ENCODE data around the gene MATR3. TPM values are rescaled to one million over a fixed set of nuclear protein-coding genes. Genes with fewer than 3 reads are reported as not detected.
A peak's percentile ranks its signal among the peaks of the same experiment; 100 is the strongest.
"Not testable (repeated sequence)": the region's sequence is repeated elsewhere in the genome, so short reads cannot be mapped to it uniquely, and the experiment has no call there.

The MATR3 gene
- total RNA-seq, 1 experiment from 2014 or later: 194 TPM

GRCh38 chr5:139342423-139342723, 48.8 kb downstream of the MATR3 start:
- H3K9me3 Mint-ChIP-seq (ENCODE audit: unreplicated experiment): no peaks in the 10 kb centered on the region
- POLR2A ChIA-PET: interaction anchor here (0.6 to 1.8 kb wide), 19 partner anchors 10 to 662 kb away, joined by 3 to 38 read pairs (median 5); partner anchors contain the start of genes CXXC5, DNAJC18, MATR3 and SIL1
- peaks cover 6% of the 10 kb centered on the region; the same call in 1 of the 2 replicates for H3K4me1 ChIP-seq

GRCh38 chr5:139343476-139343875, 49.9 kb downstream of the MATR3 start:
- Histone ChIP-seq H3K4me1 (peaks cover 6% of the 10 kb centered on the region; the same call in 1 of the 2 replicates), H3K27me3 (replicated peaks; ENCODE audit: control insufficient read depth, insufficient read depth, low read length) (no peaks in the 10 kb centered on the region), H3K4me3 (ENCODE audit: low read depth, low read length) (peak overlapping the region; percentile 92), H3K9me3 (no peaks in the 10 kb centered on the region), H3K36me3 (ENCODE audit: control insufficient read depth, insufficient read depth, low read length) (no peaks in the 10 kb centered on the region)
- peaks cover 13% of the 10 kb centered on the region for H3K4me1 Mint-ChIP-seq (ENCODE audit: low read depth, unreplicated experiment)
- peaks cover 66% of the 10 kb centered on the region for H3K36me3 Mint-ChIP-seq (ENCODE audit: insufficient read depth, unreplicated experiment)
- peak overlapping the region; percentile 96 for H3K4me3 Mint-ChIP-seq (ENCODE audit: unreplicated experiment)
- H3K27ac Mint-ChIP-seq (ENCODE audit: unreplicated experiment): peak overlapping the region; percentile 98
- no peaks in the 10 kb centered on the region for H3K27me3 Mint-ChIP-seq (ENCODE audit: insufficient read depth, unreplicated experiment)
- ChIA-PET CTCF (no interaction called here), POLR2A (no interaction called here)
- no peaks in the 10 kb centered on the region for H3K9me3 Mint-ChIP-seq (ENCODE audit: unreplicated experiment)
- intact Hi-C loops (cut with micrococcal nuclease; ENCODE audit: unreplicated experiment): loop anchor here (2.0 kb wide), 1 partner anchor 13 kb away; no protein-coding TSS in a partner anchor
- DNase-seq: no peak
- TF ChIP-seq CTCF (IDR thresholded peaks at IDR 0.05; ENCODE audit: insufficient read depth in 1 of 2, low read depth in 1 of 2, low read length in 1 of 2, severe bottlenecking in 1 of 2, unreplicated experiment in 1 of 2): no peak
- no TSS peak for BruUV-seq (replicated peaks)

More at GRCh38 chr5:139342423-139342723, 48.8 kb downstream of the MATR3 start:
- Histone ChIP-seq H3K9me3 (no peaks in the 10 kb centered on the region), H3K36me3 (ENCODE audit: control insufficient read depth, insufficient read depth, low read length) (no peaks in the 10 kb centered on the region), H3K4me3 (ENCODE audit: low read depth, low read length) (peak overlapping the region; percentile 92), H3K27me3 (replicated peaks; ENCODE audit: control insufficient read depth, insufficient read depth, low read length) (no peaks in the 10 kb centered on the region)
- Mint-ChIP-seq H3K27ac (ENCODE audit: unreplicated experiment) (peak overlapping the region; percentile 98), H3K36me3 (ENCODE audit: insufficient read depth, unreplicated experiment) (peaks cover 63% of the 10 kb centered on the region), H3K4me1 (ENCODE audit: low read depth, unreplicated experiment) (peaks cover 13% of the 10 kb centered on the region), H3K4me3 (ENCODE audit: unreplicated experiment) (peak overlapping the region; percentile 96), H3K27me3 (ENCODE audit: insufficient read depth, unreplicated experiment) (no peaks in the 10 kb centered on the region)
- BruUV-seq (replicated peaks): no TSS peak
- CTCF ChIA-PET: interaction anchor here (0.6 to 1.2 kb wide), 8 partner anchors 28 to 1297 kb away, joined by 3 to 8 read pairs (median 4); no protein-coding TSS in a partner anchor
- intact Hi-C loops (cut with micrococcal nuclease; ENCODE audit: unreplicated experiment): loop anchor here (1.0 to 2.0 kb wide), 2 partner anchors 14 to 51 kb away; no protein-coding TSS in a partner anchor
- DNase-seq: no peak
- TF ChIP-seq CTCF (IDR thresholded peaks at IDR 0.05; ENCODE audit: insufficient read depth in 1 of 2, low read depth in 1 of 2, low read length in 1 of 2, severe bottlenecking in 1 of 2, unreplicated experiment in 1 of 2): no peak

GRCh38 chr5:139344177-139344576, 50.6 kb downstream of the MATR3 start:
- H3K4me3 Mint-ChIP-seq (ENCODE audit: unreplicated experiment): no peak overlapping the region
- CTCF ChIA-PET: interaction anchor here (0.6 kb wide), 1 partner anchor 80 kb away, joined by 3 read pairs; no protein-coding TSS in a partner anchor
- DNase-seq: no peak
- Histone ChIP-seq H3K4me1 (peaks cover 6% of the 10 kb centered on the region; the same call in 1 of the 2 replicates), H3K27me3 (replicated peaks; ENCODE audit: control insufficient read depth, insufficient read depth, low read length) (no peaks in the 10 kb centered on the region), H3K9me3 (no peaks in the 10 kb centered on the region), H3K4me3 (ENCODE audit: low read depth, low read length) (no peak overlapping the region), H3K36me3 (ENCODE audit: control insufficient read depth, insufficient read depth, low read length) (no peaks in the 10 kb centered on the region)
- H3K27ac Mint-ChIP-seq (ENCODE audit: unreplicated experiment): no peak overlapping the region
- POLR2A ChIA-PET: no interaction called here
- H3K36me3 Mint-ChIP-seq (ENCODE audit: insufficient read depth, unreplicated experiment): peaks cover 67% of the 10 kb centered on the region
- H3K9me3 Mint-ChIP-seq (ENCODE audit: unreplicated experiment): no peaks in the 10 kb centered on the region
- H3K4me1 Mint-ChIP-seq (ENCODE audit: low read depth, unreplicated experiment): peaks cover 13% of the 10 kb centered on the region
- no TSS peak for BruUV-seq (replicated peaks)
- intact Hi-C loops (cut with micrococcal nuclease; ENCODE audit: unreplicated experiment): no loop called here
- H3K27me3 Mint-ChIP-seq (ENCODE audit: insufficient read depth, unreplicated experiment): no peaks in the 10 kb centered on the region
- no peak for TF ChIP-seq CTCF (IDR thresholded peaks at IDR 0.05; ENCODE audit: insufficient read depth in 1 of 2, low read depth in 1 of 2, low read length in 1 of 2, severe bottlenecking in 1 of 2, unreplicated experiment in 1 of 2)

GRCh38 chr5:139345442-139345841, 51.9 kb downstream of the MATR3 start:
- BruUV-seq (replicated peaks); H3K27ac Mint-ChIP-seq (ENCODE audit: unreplicated experiment); H3K4me3 ChIP-seq (ENCODE audit: low read depth, low read length); CTCF ChIA-PET; H3K9me3 Mint-ChIP-seq (ENCODE audit: unreplicated experiment); DNase-seq; H3K4me3 Mint-ChIP-seq (ENCODE audit: unreplicated experiment); H3K27me3 Mint-ChIP-seq (ENCODE audit: insufficient read depth, unreplicated experiment); intact Hi-C loops (cut with micrococcal nuclease; ENCODE audit: unreplicated experiment); H3K36me3 ChIP-seq (ENCODE audit: control insufficient read depth, insufficient read depth, low read length); H3K4me1 ChIP-seq; H3K27me3 ChIP-seq (replicated peaks; ENCODE audit: control insufficient read depth, insufficient read depth, low read length); H3K9me3 ChIP-seq: not testable (repeated sequence)
- H3K4me1 Mint-ChIP-seq (ENCODE audit: low read depth, unreplicated experiment): peaks cover 13% of the 10 kb centered on the region
- peaks cover 64% of the 10 kb centered on the region for H3K36me3 Mint-ChIP-seq (ENCODE audit: insufficient read depth, unreplicated experiment)
- POLR2A ChIA-PET: interaction anchor here (0.6 kb wide), 1 partner anchor 28 kb away, joined by 3 read pairs; no protein-coding TSS in a partner anchor

GRCh38 chr5:139347863-139348262, 54.3 kb downstream of the MATR3 start:
- POLR2A ChIA-PET: interaction anchor here (0.6 kb wide), 1 partner anchor 92 kb away, joined by 3 read pairs; the partner anchor contains the start of gene DNAJC18

More at GRCh38 chr5:139347863-139348262, 54.3 kb downstream of the MATR3 start:
- H3K36me3 ChIP-seq (ENCODE audit: control insufficient read depth, insufficient read depth, low read length); intact Hi-C loops (cut with micrococcal nuclease; ENCODE audit: unreplicated experiment); H3K27ac Mint-ChIP-seq (ENCODE audit: unreplicated experiment); H3K4me3 Mint-ChIP-seq (ENCODE audit: unreplicated experiment); H3K4me1 Mint-ChIP-seq (ENCODE audit: low read depth, unreplicated experiment); H3K9me3 Mint-ChIP-seq (ENCODE audit: unreplicated experiment); H3K4me3 ChIP-seq (ENCODE audit: low read depth, low read length); H3K9me3 ChIP-seq; BruUV-seq (replicated peaks); H3K4me1 ChIP-seq; DNase-seq; H3K27me3 Mint-ChIP-seq (ENCODE audit: insufficient read depth, unreplicated experiment); H3K27me3 ChIP-seq (replicated peaks; ENCODE audit: control insufficient read depth, insufficient read depth, low read length): not testable (repeated sequence)
- CTCF ChIA-PET: interaction anchor here (0.6 kb wide), 1 partner anchor 66 kb away, joined by 4 read pairs; no protein-coding TSS in a partner anchor
- H3K36me3 Mint-ChIP-seq (ENCODE audit: insufficient read depth, unreplicated experiment): peaks cover 51% of the 10 kb centered on the region

Data from Caco-2 (cell line).